H1 (cell line): ENCODE measurements around the gene NRSN1. TPM values are rescaled to one million over a fixed set of nuclear protein-coding genes. Genes with fewer than 3 reads are reported as not detected.

ENCODE experiments used
- CTCF ChIA-PET: fragments of 300-600 bp; sonication (Branson Sonifier 250); formaldehyde crosslinking; loops from one replicate; lab custom pipeline; 2021; ENCODE audit not compliant: partially characterized antibody; lab: Charles Lee
- POLR2A ChIA-PET: fragments of 300-600 bp; sonication (Branson Sonifier 250); formaldehyde crosslinking; loops from one replicate; lab custom pipeline; 2021; ENCODE audit warnings: inconsistent platforms; ENCODE audit not compliant: partially characterized antibody; lab: Charles Lee
- DNase-seq, 2 experiments: peaks; one replicate each; pipeline versions ENCODE4 v3.0.0 to v3.0.0-alpha.2; 2010 to 2022; ENCODE audit warnings: low spot score in 2 of 2, low read depth in 1 of 2, mixed read lengths in 1 of 2
- FAIRE-seq: peaks from 2 replicates; lab custom pipeline; 2011; peaks lifted over from hg19 to GRCh38; lab: Jason Lieb, UNC
- H2AFZ ChIP-seq: 2 replicates; pipeline ENCODE4 v1.8.1; 2012; ENCODE audit warnings: low read length, inconsistent platforms
- H2AK5ac ChIP-seq: 2 replicates; pipeline ENCODE4 v1.6.1; 2013; ENCODE audit warnings: low read depth, low read length
- H2BK120ac ChIP-seq: replicated peaks from 2 replicates; pipeline ENCODE3; 2013; ENCODE audit warnings: low read depth, low read length, inconsistent platforms
- H2BK12ac ChIP-seq: 2 replicates; pipeline ENCODE4 v1.6.1; 2013; ENCODE audit warnings: low read depth, low read length
- H2BK15ac ChIP-seq: 2 replicates; pipeline ENCODE4 v1.6.1; 2013; ENCODE audit warnings: low read length
- H2BK20ac ChIP-seq: 2 replicates; pipeline ENCODE4 v1.6.1; 2013; ENCODE audit warnings: low read length
- H2BK5ac ChIP-seq: 2 replicates; pipeline ENCODE4 v1.6.1; 2013; ENCODE audit warnings: low read depth, low read length
- H3K14ac ChIP-seq: 2 replicates; pipeline ENCODE4 v1.6.1; 2013; ENCODE audit warnings: inconsistent platforms; ENCODE audit not compliant: insufficient read length
- H3K18ac ChIP-seq: 2 replicates; pipeline ENCODE4 v1.6.1; 2013; ENCODE audit warnings: low read length; ENCODE audit errors: extremely low read depth
- H3K23ac ChIP-seq: 2 replicates; pipeline ENCODE4 v1.6.1; 2013; ENCODE audit warnings: inconsistent platforms; ENCODE audit not compliant: insufficient read length
- H3K23me2 ChIP-seq: 2 replicates; pipeline ENCODE4 v1.6.1; 2013; ENCODE audit warnings: low read depth, low read length
- H3K27ac ChIP-seq: 2 replicates; pipeline ENCODE4 v1.6.1; 2011; ENCODE audit warnings: low read depth, low read length, inconsistent platforms
- H3K27me3 ChIP-seq, 4 experiments: replicated peaks in 1 of 4; 1 replicate in 1 of 4; 2 replicates in 3 of 4; pipeline versions ENCODE4 v1.6.1 to v1.8.1; 2011 to 2013; ENCODE audit warnings: low read length in 3 of 4, mild to moderate bottlenecking in 3 of 4, inconsistent platforms in 2 of 4, mixed read lengths in 2 of 4, moderate library complexity in 1 of 4; ENCODE audit not compliant: control insufficient read depth in 3 of 4, insufficient read depth in 3 of 4; ENCODE audit errors: extremely low read depth in 1 of 4
- H3K36me3 ChIP-seq, 4 experiments: 2 replicates each; pipeline versions ENCODE4 v1.6.1 to v1.8.1; 2011 to 2013; ENCODE audit warnings: mild to moderate bottlenecking in 4 of 4, low read length in 3 of 4, moderate library complexity in 2 of 4, control low read depth in 1 of 4, inconsistent platforms in 1 of 4; ENCODE audit not compliant: insufficient read depth in 4 of 4, control insufficient read depth in 2 of 4
- H3K4ac ChIP-seq: replicated peaks from 2 replicates; pipeline ENCODE3; 2013; ENCODE audit warnings: low read length, low read depth, mixed read lengths, inconsistent platforms; ENCODE audit not compliant: insufficient read length
- H3K4me1 ChIP-seq, 4 experiments: replicated peaks in 1 of 4; 1 replicate in 1 of 4; 2 replicates in 3 of 4; pipeline versions ENCODE4 v1.6.1 to v1.8.1; 2011 to 2013; ENCODE audit warnings: low read length in 3 of 4, inconsistent platforms in 2 of 4, mixed read lengths in 1 of 4; ENCODE audit not compliant: insufficient read depth in 4 of 4, control insufficient read depth in 3 of 4
- H3K4me2 ChIP-seq, 2 experiments: 2 replicates each; pipeline versions ENCODE4 v1.6.1 to v1.8.1; 2011 to 2013; ENCODE audit warnings: low read depth in 2 of 2, low read length in 2 of 2, control low read depth in 1 of 2, inconsistent platforms in 1 of 2, mild to moderate bottlenecking in 1 of 2; ENCODE audit not compliant: insufficient read depth in 1 of 2
- H3K4me3 ChIP-seq, 4 experiments: fragments of 200-600, 300-600 bp in 1 of 4; sonication (generic), shearing (Covaris generic), sonication (Bioruptor Twin) in 1 of 4; 2 replicates each; pipeline versions ENCODE4 v1.5.1 to v1.8.1; 2011 to 2016; ENCODE audit warnings: low read length in 4 of 4, low read depth in 3 of 4, control low read depth in 2 of 4, inconsistent platforms in 2 of 4, mild to moderate bottlenecking in 2 of 4, mixed read lengths in 1 of 4, moderate library complexity in 1 of 4; ENCODE audit not compliant: insufficient read depth in 2 of 4; ENCODE audit errors: extremely low read depth in 1 of 4
- H3K56ac ChIP-seq: replicated peaks from 2 replicates; pipeline ENCODE3; 2013; ENCODE audit warnings: low read depth, mild to moderate bottlenecking, mixed read lengths, low read length, inconsistent platforms; ENCODE audit not compliant: insufficient read length
- H3K79me1 ChIP-seq: 2 replicates; pipeline ENCODE4 v1.6.1; 2013; ENCODE audit warnings: low read depth, low read length, control low read depth
- H3K79me2 ChIP-seq, 2 experiments: 2 replicates each; pipeline versions ENCODE4 v1.6.1 to v1.8.1; 2012 to 2013; ENCODE audit warnings: low read length in 2 of 2, mild to moderate bottlenecking in 2 of 2, inconsistent platforms in 1 of 2; ENCODE audit not compliant: insufficient read depth in 2 of 2, control insufficient read depth in 1 of 2
- H3K9ac ChIP-seq, 4 experiments: replicated peaks in 1 of 4; 1 replicate in 1 of 4; 2 replicates in 3 of 4; pipeline versions ENCODE4 v1.6.1 to v1.8.1; 2011 to 2013; ENCODE audit warnings: low read depth in 3 of 4, low read length in 3 of 4, control low read depth in 2 of 4, mild to moderate bottlenecking in 2 of 4, moderate library complexity in 2 of 4, inconsistent platforms in 1 of 4; ENCODE audit errors: extremely low read depth in 1 of 4
- H3K9me3 ChIP-seq, 2 experiments: 2 replicates each; pipeline versions ENCODE4 v1.6.1 to v1.8.1; 2012 to 2013; ENCODE audit warnings: mild to moderate bottlenecking in 2 of 2, moderate library complexity in 2 of 2, control low read depth in 1 of 2, inconsistent platforms in 1 of 2, low read depth in 1 of 2, low read length in 1 of 2, mixed read lengths in 1 of 2; ENCODE audit not compliant: insufficient read depth in 2 of 2
- H4K20me1 ChIP-seq, 2 experiments: replicated peaks in 1 of 2; 2 replicates each; pipeline versions ENCODE3 to v1.8.1; 2011 to 2013; ENCODE audit warnings: inconsistent platforms in 2 of 2, low read length in 2 of 2, mild to moderate bottlenecking in 1 of 2; ENCODE audit not compliant: insufficient read depth in 2 of 2, control insufficient read depth in 1 of 2
- H4K5ac ChIP-seq: 2 replicates; pipeline ENCODE4 v1.6.1; 2013; ENCODE audit warnings: low read length, low read depth, mixed read lengths, inconsistent platforms; ENCODE audit not compliant: insufficient read length
- H4K8ac ChIP-seq: 2 replicates; pipeline ENCODE4 v1.8.0; 2013; ENCODE audit warnings: mild to moderate bottlenecking, moderate library complexity, low read length, inconsistent platforms; ENCODE audit not compliant: insufficient read depth; ENCODE audit errors: extremely low read depth
- H4K91ac ChIP-seq: replicated peaks from 2 replicates; pipeline ENCODE3; 2013; ENCODE audit warnings: low read length, mixed read lengths, inconsistent platforms; ENCODE audit not compliant: insufficient read length
- CHD1 ChIP-seq: IDR thresholded peaks from 2 replicates; pipeline ENCODE4 v1.6.1; 2012; ENCODE audit warnings: low read depth, low read length, improper control_type of control experiment
- CTBP2 ChIP-seq: IDR thresholded peaks from 2 replicates; pipeline ENCODE4 v1.7.0; 2011; ENCODE audit warnings: borderline replicate concordance, mild to moderate bottlenecking, moderate library complexity, mixed read lengths, low read length; ENCODE audit not compliant: insufficient read depth, insufficient read length
- FOSL1 ChIP-seq: IDR thresholded peaks from 2 replicates; pipeline ENCODE4 v1.6.1; 2011; ENCODE audit warnings: mild to moderate bottlenecking, low read depth, low read length, moderate library complexity; ENCODE audit not compliant: insufficient read depth
- HDAC2 ChIP-seq, 2 experiments: fragments of 300-600 bp in 1 of 2; sonication (generic) in 1 of 2; IDR thresholded peaks; 2 replicates each; pipeline ENCODE4 v1.6.1; 2011 to 2012; ENCODE audit warnings: low read depth in 2 of 2, low read length in 2 of 2, mild to moderate bottlenecking in 2 of 2, moderate library complexity in 2 of 2, borderline replicate concordance in 1 of 2, inconsistent platforms in 1 of 2
- NRF1 ChIP-seq: IDR thresholded peaks from 2 replicates; pipeline ENCODE4 v1.6.1; 2011; ENCODE audit warnings: mild to moderate bottlenecking, low read depth, low read length, improper control_type of control experiment
- RFX5 ChIP-seq: IDR thresholded peaks from 2 replicates; pipeline ENCODE4 v1.6.1; 2011; ENCODE audit warnings: low read depth, low read length, improper control_type of control experiment, borderline replicate concordance
- RXRA ChIP-seq: IDR thresholded peaks from 2 replicates; pipeline ENCODE4 v1.6.1; 2011; ENCODE audit warnings: low read depth, mild to moderate bottlenecking, low read length, moderate library complexity; ENCODE audit not compliant: insufficient read depth
- SP2 ChIP-seq: IDR thresholded peaks from 2 replicates; pipeline ENCODE4 v1.6.1; 2012; ENCODE audit warnings: mild to moderate bottlenecking, low read length, inconsistent platforms
- SUZ12 ChIP-seq: fragments of 200-600 bp; sonication (generic); IDR thresholded peaks from 2 replicates; pipeline ENCODE4 v1.6.1; 2012; ENCODE audit warnings: mild to moderate bottlenecking, inconsistent platforms, low read length, moderate library complexity, mixed read lengths
- WGBS, 2 experiments: shearing (Covaris generic) in 1 of 2; methylation state at CpG; one replicate each; pipeline versions ENCODE4 v1.1.6 to v1.1.7; 2013 to 2015; ENCODE audit warnings: low lambda C conversion rate in 2 of 2, mixed read lengths in 2 of 2, inconsistent platforms in 1 of 2, low coverage in 1 of 2, missing lambda C conversion rate in 1 of 2; ENCODE audit not compliant: insufficient replicate concordance in 2 of 2, insufficient coverage in 1 of 2, insufficient read length in 1 of 2; ENCODE audit errors: extremely low coverage in 1 of 2, missing lambda C conversion rate in 1 of 2; 5-methylcytosine and 5-hydroxymethylcytosine counted together
- polyA plus RNA-seq, 7 experiments: library from polyadenylated mRNA; depleted of rRNA in 3 of 7; stranded (reverse) in 5 of 7; unstranded in 2 of 7; fragments of >200 nt in 5 of 7; fragments of 200-250 nt in 2 of 7; gene quantifications; 1 replicate in 5 of 7; 2 replicates in 1 of 7; 4 replicates in 1 of 7; pipeline versions ENCODE4 v1.2.1 to v1.2.3, GENCODE V29; 2011 to 2013; ENCODE audit warnings: missing spikeins in 2 of 7, mixed read lengths in 2 of 7
- total RNA-seq: library from RNA; stranded (reverse); fragmentation: NEBNext Ultra II Directional; extraction: Animal tissue kit (Norgen Biotek cat#: 25700); gene quantifications from 2 replicates; pipeline ENCODE4 v1.2.1, GENCODE V29; 2021

Gene NRSN1
- total and polyA plus RNA-seq, 2 of the 8 experiments (the other 6 are each of a cell fraction or from before 2014, with no cell fraction given), result 0.15 to 0.78 TPM

- 87% methylated on average over 6 of the region's 6 CpGs; no CpG with 5 or more reads in 1 of the 2 experiments for WGBS, 2 experiments
- POLR2A ChIA-PET, result no interaction called here
- H3K79me2 ChIP-seq, result no peaks in the 10 kb centered on the region
- TF ChIP-seq RXRA, result no peak
- no peak for TF ChIP-seq NRF1
- no peak for TF ChIP-seq CTBP2
- TF ChIP-seq HDAC2 (IDR thresholded peaks at IDR 0.05; ENCODE audit: borderline replicate concordance in 1 of 2, low read depth in 2 of 2, low read length in 2 of 2), result no peak
- TF ChIP-seq SP2, result no peak
- no peak for TF ChIP-seq SUZ12
- TF ChIP-seq FOSL1, result no peak
- no peak for TF ChIP-seq CHD1
- TF ChIP-seq RFX5, result no peak
These were observed 18.0 kb upstream of the NRSN1 start for GRCh38 chr6:24108056-24108455.

More at GRCh38 chr6:24108056-24108455, 18.0 kb upstream of the NRSN1 start:
- Histone ChIP-seq H3K23ac (no peak overlapping the region), H2AFZ (no peak overlapping the region), H4K8ac (no peak overlapping the region), H2AK5ac (no peak overlapping the region), H3K14ac (no peak overlapping the region), H2BK15ac (no peak overlapping the region), H3K4me2 (no peak overlapping the region), H3K9me3 (no peaks in the 10 kb centered on the region), H2BK12ac (no peak overlapping the region), H3K27ac (no peak overlapping the region), H3K4ac (no peak overlapping the region), H3K56ac (no peak overlapping the region), H3K18ac (no peak overlapping the region), H3K23me2 (no peaks in the 10 kb centered on the region), H3K36me3 (no peaks in the 10 kb centered on the region), H2BK20ac (no peak overlapping the region), H3K79me1 (no peaks in the 10 kb centered on the region), H2BK120ac (no peak overlapping the region), H2BK5ac (no peak overlapping the region), H4K20me1 (no peaks in the 10 kb centered on the region), H4K91ac (no peak overlapping the region), H3K27me3 (no peaks in the 10 kb centered on the region), H3K4me1 (no peaks in the 10 kb centered on the region), H4K5ac (no peak overlapping the region), H3K9ac (no peak overlapping the region), H3K4me3 (no peak overlapping the region)
- CTCF ChIA-PET, result interaction anchor here (1.6 kb wide), 1 partner anchor 14 kb away, joined by 3 read pairs; no protein-coding TSS in a partner anchor
- FAIRE-seq (no peak), DNase-seq (no peak)
